HepG2 (cell line): Measurements from ENCODE around the gene CLEC3A. TPM values are rescaled to one million over a fixed set of nuclear protein-coding genes. Genes with fewer than 3 reads are reported as not detected.

Experiments
- ATAC-seq: fragments of 200-7000 bp; cut with Tn5 transposase; 3 replicates; pipeline ENCODE4 v1.9.1; 2020; ENCODE audit warnings: mild to moderate bottlenecking, moderate library complexity
- BruUV-seq: library from RNA; stranded (reverse); fragments of 400-500 nt; replicated peaks from 2 replicates; lab custom pipeline; 2021; lab: Mats Ljungman, UMichigan
- CTCF ChIA-PET: fragments of 300-600 bp; formaldehyde crosslinking; extraction: SDS; loops from one replicate; lab custom pipeline; 2021; ENCODE audit warnings: low total read pairs, inconsistent platforms, low intra/inter-chr PET ratio; lab: Yijun Ruan, JAX
- POLR2A ChIA-PET: fragments of 350-600 bp; sonication (Branson Sonifier 250); formaldehyde crosslinking; loops from one replicate; lab custom pipeline; 2020; ENCODE audit warnings: antibody characterized with exemption, inconsistent platforms; lab: Yijun Ruan, JAX
- DNase-seq: peaks from one replicate; pipeline ENCODE4 v3.0.0-alpha.2; 2015; ENCODE audit warnings: low spot score
- FAIRE-seq: peaks from 3 replicates; lab custom pipeline; 2011; peaks lifted over from hg19 to GRCh38; lab: Jason Lieb, UNC
- H2AFZ ChIP-seq: one replicate; pipeline ENCODE4 v1.6.1; 2011; ENCODE audit warnings: low read length, inconsistent platforms
- H3K27ac ChIP-seq: fragments of 300-600 bp; 3 replicates; pipeline ENCODE4 v1.8.0; 2011; ENCODE audit warnings: mixed run types, mild to moderate bottlenecking, mixed read lengths, low read length, inconsistent platforms; ENCODE audit not compliant: insufficient read depth; ENCODE audit errors: extremely low read length
- H3K27me3 ChIP-seq, 2 experiments: fragments of 200-600 bp in 1 of 2; 2 replicates in 1 of 2; 3 replicates in 1 of 2; pipeline versions ENCODE4 v1.6.0 to v1.8.0; 2011; ENCODE audit warnings: low read length in 2 of 2, mild to moderate bottlenecking in 2 of 2, moderate library complexity in 2 of 2, inconsistent platforms in 1 of 2; ENCODE audit not compliant: insufficient read depth in 2 of 2, control insufficient read depth in 1 of 2
- H3K36me3 ChIP-seq, 2 experiments: fragments of 200-600 bp in 1 of 2; replicated peaks in 1 of 2; 2 replicates in 1 of 2; 3 replicates in 1 of 2; pipeline versions ENCODE4 v1.5.1 to v1.8.0; 2011; ENCODE audit warnings: low read length in 2 of 2, inconsistent platforms in 1 of 2; ENCODE audit not compliant: insufficient read depth in 2 of 2, control insufficient read depth in 1 of 2
- H3K4me1 ChIP-seq: 2 replicates; pipeline ENCODE4 v1.5.1; 2012; ENCODE audit warnings: low read length, inconsistent platforms; ENCODE audit not compliant: insufficient read depth
- H3K4me2 ChIP-seq: 2 replicates; pipeline ENCODE4 v1.6.0; 2011; ENCODE audit warnings: low read depth, low read length, inconsistent platforms
- H3K4me3 ChIP-seq, 3 experiments: fragments of 200-600 bp in 1 of 3; sonication (generic), shearing (Covaris generic) in 1 of 3; replicated peaks in 1 of 3; 2 replicates each; pipeline ENCODE4 v1.5.1; 2011 to 2016; ENCODE audit warnings: low read length in 3 of 3, inconsistent platforms in 2 of 3, low read depth in 2 of 3, mild to moderate bottlenecking in 2 of 3, control low read depth in 1 of 3, mixed read lengths in 1 of 3; ENCODE audit not compliant: insufficient read depth in 1 of 3
- H3K79me2 ChIP-seq: one replicate; pipeline ENCODE4 v1.6.1; 2011; ENCODE audit warnings: low read length, inconsistent platforms; ENCODE audit not compliant: insufficient read depth
- H3K9ac ChIP-seq: 2 replicates; pipeline ENCODE4 v1.6.0; 2011; ENCODE audit warnings: mild to moderate bottlenecking, low read depth, low read length, inconsistent platforms; ENCODE audit not compliant: insufficient read depth
- H3K9me3 ChIP-seq: 2 replicates; pipeline ENCODE4 v1.5.1; 2012; ENCODE audit warnings: mild to moderate bottlenecking, low read length
- H4K20me1 ChIP-seq: 2 replicates; pipeline ENCODE4 v1.6.0; 2011; ENCODE audit warnings: inconsistent platforms, mild to moderate bottlenecking, low read length, moderate library complexity; ENCODE audit not compliant: insufficient read depth
- ARNT ChIP-seq: fragments of 450-650 bp; IDR thresholded peaks from 2 replicates; pipeline ENCODE4 v1.6.1; 2017
- EP300 ChIP-seq, 3 experiments: sonication (generic) in 1 of 3; formaldehyde crosslinking in 1 of 3; IDR thresholded peaks; 2 replicates each; pipeline versions ENCODE4 v1.5.1 to v1.6.1; 2011 to 2020; ENCODE audit warnings: low read depth in 2 of 3, low read length in 2 of 3, borderline replicate concordance in 1 of 3, improper control_type of control experiment in 1 of 3, mild to moderate bottlenecking in 1 of 3, missing genetic modification reagents in 1 of 3, moderate library complexity in 1 of 3
- MLX ChIP-seq: IDR thresholded peaks from 2 replicates; pipeline ENCODE4 v1.6.1; 2016
- PAF1 ChIP-seq: IDR thresholded peaks from 2 replicates; pipeline ENCODE4 v1.6.1; 2016; ENCODE audit warnings: missing genetic modification reagents, missing compliant biosample characterization
- PHF20 ChIP-seq: sonication (generic); formaldehyde crosslinking; IDR thresholded peaks from 2 replicates; pipeline ENCODE4 v1.5.0; 2020; ENCODE audit warnings: mild to moderate bottlenecking, missing genetic modification reagents
- RFXAP ChIP-seq: sonication (generic); formaldehyde crosslinking; IDR thresholded peaks from 2 replicates; pipeline ENCODE4 v1.4.0; 2020; ENCODE audit warnings: missing genetic modification reagents, borderline replicate concordance
- SAP130 ChIP-seq: IDR thresholded peaks from 2 replicates; pipeline ENCODE4 v1.6.1; 2016; ENCODE audit warnings: low read depth
- SSRP1 ChIP-seq: IDR thresholded peaks from 2 replicates; pipeline ENCODE4 v1.6.1; 2016; ENCODE audit warnings: control low read depth
- TFDP2 ChIP-seq: sonication (generic); formaldehyde crosslinking; IDR thresholded peaks from 2 replicates; pipeline ENCODE4 v1.4.0; 2020; ENCODE audit warnings: missing genetic modification reagents
- ZBTB10 ChIP-seq: sonication (generic); formaldehyde crosslinking; IDR thresholded peaks from 2 replicates; pipeline ENCODE4 v1.4.0; 2020; ENCODE audit warnings: missing genetic modification reagents, borderline replicate concordance
- ZBTB20 ChIP-seq: sonication (generic); formaldehyde crosslinking; IDR thresholded peaks from 2 replicates; pipeline ENCODE4 v1.8.1; 2023; ENCODE audit warnings: missing genetic modification reagents, low read depth, mild to moderate bottlenecking, borderline replicate concordance
- ZFP36L2 ChIP-seq: sonication (generic); formaldehyde crosslinking; IDR thresholded peaks from 2 replicates; pipeline ENCODE4 v1.4.0; 2020; ENCODE audit warnings: missing genetic modification reagents
- ZFP91 ChIP-seq: sonication (generic); formaldehyde crosslinking; IDR thresholded peaks from 2 replicates; pipeline ENCODE4 v1.9.0; 2022; ENCODE audit warnings: missing genetic modification reagents, mild to moderate bottlenecking, borderline replicate concordance
- ZNF468 ChIP-seq: sonication (generic); formaldehyde crosslinking; IDR thresholded peaks from 2 replicates; pipeline ENCODE4 v1.8.0; 2022; ENCODE audit warnings: mild to moderate bottlenecking, moderate library complexity, missing genetic modification reagents
- ZNF513 ChIP-seq: sonication (generic); formaldehyde crosslinking; conservative IDR thresholded peaks from 2 replicates; pipeline ENCODE4 v1.5.0; 2020; ENCODE audit warnings: missing genetic modification reagents
- ZNF615 ChIP-seq: sonication (generic); formaldehyde crosslinking; IDR thresholded peaks from 2 replicates; pipeline ENCODE4 v1.5.0; 2020; ENCODE audit warnings: mild to moderate bottlenecking, missing genetic modification reagents, borderline replicate concordance
- WGBS: methylation state at CpG from one replicate; pipeline ENCODE4 v1.1.6; 2017; ENCODE audit warnings: low lambda C conversion rate; 5-methylcytosine and 5-hydroxymethylcytosine counted together
- in situ Hi-C: cut with HindIII; loops from 2 replicates; pipeline ENCODE4 v1.10.0; 2017; ENCODE audit warnings: low pct_unique_long_range_greater_than_20kb; ENCODE audit not compliant: extremely low pct_ligation_motif_present
- intact Hi-C: fragments of 100-400 bp; cut with micrococcal nuclease; formaldehyde crosslinking; loops from one replicate; pipeline ENCODE4 v1.10.0; 2022; ENCODE audit not compliant: unreplicated experiment
- polyA plus RNA-seq, 8 experiments: library from polyadenylated mRNA; depleted of rRNA in 3 of 8; stranded (reverse) in 7 of 8; unstranded in 1 of 8; fragments of >200 nt; fragmentation: Illumina TruSeq in 4 of 8; extraction: Trizol in 4 of 8; gene quantifications; 2 replicates each; pipeline versions ENCODE4 v1.2.1 to v1.2.3, GENCODE V29; 2011 to 2016; ENCODE audit warnings: low read depth in 4 of 8, missing spikeins in 1 of 8, mixed read lengths in 1 of 8; ENCODE audit not compliant: insufficient read depth in 1 of 8
- total RNA-seq, 5 experiments: library from RNA; depleted of rRNA; stranded (reverse); fragments of >200 nt; fragmentation: Illumina TruSeq; extraction: Trizol; gene quantifications; 2 replicates each; pipeline ENCODE4 v1.2.3, GENCODE V29; 2016; ENCODE audit warnings: low read depth in 1 of 5

CLEC3A gene
- total and polyA plus RNA-seq, 2 of the 13 experiments (the other 11 are each of a cell fraction or from before 2014, with no cell fraction given), result not detected

- no peak for TF ChIP-seq SAP130 (CRISPR knock-in tag)
- no peak for TF ChIP-seq ZBTB20
- TF ChIP-seq ZBTB10, result no peak
- no peak for TF ChIP-seq PAF1 (CRISPR knock-in tag)
- TF ChIP-seq ZNF615 (CRISPR knock-in tag), result no peak
- no peak for TF ChIP-seq RFXAP
These were observed 38.5 kb downstream of the CLEC3A start (continued) for GRCh38 chr16:78060809-78061208.

- no peak overlapping the region for H3K4me2 ChIP-seq
- DNase-seq, result no peak
- BruUV-seq, result no TSS peak
- no peak overlapping the region for H3K27ac ChIP-seq
- no peaks in the 10 kb centered on the region for H3K9me3 ChIP-seq
- peaks cover 2 to 8% of the 10 kb centered on the region in 2 experiments; a peak in 3 of 5 replicates for H3K27me3 ChIP-seq
- ChIA-PET POLR2A (no interaction called here), CTCF (no interaction called here)
- no peak for FAIRE-seq
- no peaks in the 10 kb centered on the region for H3K36me3 ChIP-seq
- H3K4me3 ChIP-seq, result no peak overlapping the region
- no peak for ATAC-seq
- intact Hi-C loops (no loop called here), in situ Hi-C loops (no loop called here)
- H4K20me1 ChIP-seq, result no peaks in the 10 kb centered on the region
- H3K4me1 ChIP-seq, result peaks cover 7% of the 10 kb centered on the region; the same call in 1 of the 2 replicates
- H2AFZ ChIP-seq, result no peak overlapping the region
- TF ChIP-seq ZFP36L2, result no peak
- TF ChIP-seq ZFP91 (CRISPR knock-in tag), result no peak
- TF ChIP-seq ARNT, result no peak
- no peak for TF ChIP-seq MLX (CRISPR knock-in tag)
- TF ChIP-seq PHF20 (CRISPR knock-in tag), result no peak
- no peak for TF ChIP-seq ZNF468 (CRISPR knock-in tag)
- TF ChIP-seq TFDP2 (CRISPR knock-in tag), result no peak
- no peak for TF ChIP-seq SSRP1 (CRISPR knock-in tag)
- no peak for TF ChIP-seq ZNF513
- no peak for TF ChIP-seq EP300 (IDR thresholded peaks at IDR 0.05; ENCODE audit: low read depth in 2 of 2, low read length in 2 of 2)
- no peak for TF ChIP-seq EP300 (CRISPR knock-in tag; IDR thresholded peaks at IDR 0.05; ENCODE audit: borderline replicate concordance)
- 16% methylated on average over 4 of the region's 4 CpGs for WGBS
- no peak overlapping the region for H3K9ac ChIP-seq
- H3K79me2 ChIP-seq, result no peaks in the 10 kb centered on the region
These were observed 43.0 kb downstream of the CLEC3A start for GRCh38 chr16:78065319-78065718.
